BJ (cell line): ENCODE results near the gene KIF13A. TPM values are rescaled to one million over a fixed set of nuclear protein-coding genes. Genes with fewer than 3 reads are reported as not detected.

ENCODE experiments used
- polyA plus RNA-seq: library from polyadenylated mRNA; depleted of rRNA; stranded (reverse); fragments of >200 nt; gene quantifications from 2 replicates; pipeline ENCODE4 v1.2.3, GENCODE V29; 2011; rRNA removed
- small RNA-seq: library from RNA; depleted of rRNA; stranded (forward); fragments of <200 nt; gene quantifications from one replicate; pipeline ENCODE3, GENCODE V24; 2012; ENCODE audit warnings: low replicate concordance, low read depth; ENCODE audit not compliant: insufficient read length

KIF13A gene
- polyA plus RNA-seq, 1 experiment: 41.4 TPM

Small RNA genes lying within 50 kb of the gene (small RNA-seq; reads per million reads assigned to genes)
- gene RF00019 (not detected), gene RNA5SP204 (not detected)

Other genes starting within 250 kb of the KIF13A start
- gene NHLRC1, start 135.0 kb upstream of the KIF13A start, polyA plus RNA-seq: 1.1 and 1.7 TPM in 2 replicates
- gene TPMT, start 167.4 kb upstream of the KIF13A start, polyA plus RNA-seq: 10.9 and 18.0 TPM in 2 replicates
- gene KDM1B, start 167.8 kb upstream of the KIF13A start, polyA plus RNA-seq: 10.3 and 13.3 TPM in 2 replicates